Ascending aorta (tissue), 2 donors: Measurements from ENCODE around the gene HOXD4. TPM values are rescaled to one million over a fixed set of nuclear protein-coding genes. Genes with fewer than 3 reads are reported as not detected.

Experiments used
- DNase-seq, 2 donors: peaks; one replicate each; pipeline ENCODE4 v3.0.0-alpha.2; 2019; ENCODE audit warnings: low spot score in 2 of 2
- H3K27ac ChIP-seq, 2 donors: fragments of 200-600 bp; sonication (generic); one replicate each; pipeline ENCODE4 v1.5.1; 2016 to 2017; ENCODE audit warnings: mild to moderate bottlenecking in 1 of 2
- H3K27me3 ChIP-seq: fragments of 200-600 bp; sonication (generic); one replicate; pipeline ENCODE4 v1.5.1; 2017
- H3K36me3 ChIP-seq, 2 donors: fragments of 200-600 bp; sonication (generic); one replicate each; pipeline ENCODE4 v1.5.1; 2016
- H3K4me1 ChIP-seq, 2 donors: fragments of 200-600 bp; sonication (generic); one replicate each; pipeline ENCODE4 v1.5.1; 2016 to 2017; ENCODE audit warnings: mild to moderate bottlenecking in 1 of 2
- H3K4me3 ChIP-seq, 2 donors: fragments of 200-600 bp; sonication (generic); one replicate each; pipeline ENCODE4 v1.5.1; 2016 to 2017; ENCODE audit warnings: mild to moderate bottlenecking in 1 of 2
- H3K9me3 ChIP-seq, 2 donors: fragments of 200-600 bp; sonication (generic); one replicate each; pipeline ENCODE4 v1.5.1; 2016
- CTCF ChIP-seq, 3 experiments: fragments of 200-600 bp in 2 of 3; fragments of 450-650 bp in 1 of 3; sonication (generic) in 2 of 3; IDR thresholded peaks; one replicate each; pipeline ENCODE4 v1.5.1; 2016 to 2019; ENCODE audit warnings: antibody characterized with exemption in 3 of 3, mild to moderate bottlenecking in 1 of 3, moderate library complexity in 1 of 3
- intact Hi-C: fragments of 100-400 bp; cut with DNase I; formaldehyde crosslinking; loops from one replicate; pipeline ENCODE4 v1.15.1; 2023
- total RNA-seq: library from RNA; depleted of rRNA; stranded (reverse); fragments of >200 nt; gene quantifications from one replicate; pipeline ENCODE4 v1.1.0, GENCODE V29; 2016

HOXD4 gene
- total RNA-seq, 1 donor from 2014 or later = 13.6 TPM

- TF ChIP-seq CTCF (IDR thresholded peaks at IDR 0.05) = no peak
- intact Hi-C loops = no loop called here
- Histone ChIP-seq H3K36me3 (peaks cover 0 to 10% of the 10 kb centered on the region in 2 donors), H3K27ac (no peak overlapping the region), H3K4me3 (no peak overlapping the region), H3K27me3 (peaks cover 19% of the 10 kb centered on the region), H3K9me3 (no peaks in the 10 kb centered on the region), H3K4me1 (peaks cover 0 to 11% of the 10 kb centered on the region in 2 donors)
- DNase-seq = no peak
Observed at GRCh38 chr2:176158186-176158591, 6.8 kb downstream of the HOXD4 start.

- no peaks in the 10 kb centered on the region for H3K9me3 ChIP-seq
- H3K27ac ChIP-seq = no peak overlapping the region
- H3K4me1 ChIP-seq = peaks cover 0 to 11% of the 10 kb centered on the region in 2 donors
- intact Hi-C loops = no loop called here
- peak in 1 of 2 donors; percentile 27 for DNase-seq
- no peak for TF ChIP-seq CTCF (IDR thresholded peaks at IDR 0.05)
- peaks cover 19% of the 10 kb centered on the region for H3K27me3 ChIP-seq
- peak overlapping the region; percentile 32 to 62 for H3K4me3 ChIP-seq
- H3K36me3 ChIP-seq = peaks cover 0 to 3% of the 10 kb centered on the region in 2 donors
Observed at GRCh38 chr2:176158855-176159662, 7.7 kb downstream of the HOXD4 start.

- H3K27ac ChIP-seq = no peak overlapping the region
Observed at GRCh38 chr2:176159663-176160250, 8.4 kb downstream of the HOXD4 start.

GRCh38 chr2:176160251-176160985 lies 9.1 kb downstream of the HOXD4 start:
- Histone ChIP-seq H3K4me3 (peak overlapping the region; percentile 32 to 62), H3K4me1 (peaks cover 0 to 11% of the 10 kb centered on the region in 2 donors), H3K9me3 (no peaks in the 10 kb centered on the region), H3K27ac (no peak overlapping the region), H3K27me3 (peaks cover 19% of the 10 kb centered on the region), H3K36me3 (peaks cover 0 to 3% of the 10 kb centered on the region in 2 donors)
- TF ChIP-seq CTCF (IDR thresholded peaks at IDR 0.05) = no peak
- peak in 1 of 2 donors; percentile 39 for DNase-seq
- intact Hi-C loops = no loop called here

More at GRCh38 chr2:176159663-176160250, 8.4 kb downstream of the HOXD4 start:
- H3K4me1 ChIP-seq = peaks cover 0 to 11% of the 10 kb centered on the region in 2 donors
- TF ChIP-seq CTCF (IDR thresholded peaks at IDR 0.05) = no peak
- H3K4me3 ChIP-seq = peak overlapping the region; percentile 32 to 62
- intact Hi-C loops = no loop called here
- peaks cover 19% of the 10 kb centered on the region for H3K27me3 ChIP-seq
- no peaks in the 10 kb centered on the region for H3K9me3 ChIP-seq
- no peak for DNase-seq
- peaks cover 0 to 3% of the 10 kb centered on the region in 2 donors for H3K36me3 ChIP-seq

GRCh38 chr2:176160986-176161824 lies 9.9 kb downstream of the HOXD4 start:
- peaks cover 0 to under 1% of the 10 kb centered on the region in 2 donors for H3K36me3 ChIP-seq
- TF ChIP-seq CTCF (IDR thresholded peaks at IDR 0.05) = no peak
- DNase-seq = no peak
- H3K4me1 ChIP-seq = peaks cover 0 to 11% of the 10 kb centered on the region in 2 donors
- peaks cover 19% of the 10 kb centered on the region for H3K27me3 ChIP-seq
- H3K4me3 ChIP-seq = peak overlapping the region; percentile 32 to 62
- no peak overlapping the region for H3K27ac ChIP-seq
- H3K9me3 ChIP-seq = no peaks in the 10 kb centered on the region
- intact Hi-C loops = no loop called here
